Central memory CD8-positive, alpha-beta T cell (primary cell): ENCODE results near the gene CCDC9B.

Source experiments
- ATAC-seq: fragments of 150-1000 bp; cut with Tn5 transposase; replicated peaks from 2 replicates; pipeline ENCODE4 v1.10.0; 2022; ENCODE audit warnings: mild to moderate bottlenecking, moderate FRiP score, moderate number of reproducible peaks; ENCODE audit not compliant: poor library complexity, severe bottlenecking; ENCODE audit errors: extremely low read depth
- DNase-seq, 2 donors: peaks; one replicate each; pipeline ENCODE4 v3.0.0; 2021; ENCODE audit warnings: low spot score in 2 of 2
- H3K27ac Mint-ChIP-seq: one replicate; pipeline ENCODE4 v1.8.0; 2022; ENCODE audit warnings: low read depth, mild to moderate bottlenecking, moderate library complexity, mixed read lengths
- H3K27me3 Mint-ChIP-seq: one replicate; pipeline ENCODE4 v1.8.0; 2022; ENCODE audit warnings: mixed read lengths
- H3K36me3 Mint-ChIP-seq: one replicate; pipeline ENCODE4 v1.8.0; 2022; ENCODE audit warnings: mild to moderate bottlenecking, moderate library complexity, mixed read lengths; ENCODE audit not compliant: insufficient read depth
- H3K4me1 Mint-ChIP-seq: one replicate; pipeline ENCODE4 v1.8.0; 2022; ENCODE audit warnings: mixed read lengths
- H3K4me3 Mint-ChIP-seq: one replicate; pipeline ENCODE4 v1.8.0; 2022; ENCODE audit warnings: mild to moderate bottlenecking, moderate library complexity, mixed read lengths
- H3K9me3 Mint-ChIP-seq: one replicate; pipeline ENCODE4 v1.8.0; 2022; ENCODE audit warnings: mixed read lengths

CCDC9B gene

GRCh38 chr15:40302288-40302886 is 38.4 kb downstream of the CCDC9B start:
- H3K4me3 Mint-ChIP-seq = no peak overlapping the region
- peaks cover 42% of the 10 kb centered on the region for H3K4me1 Mint-ChIP-seq
- ATAC-seq (no peak), DNase-seq (no peak)
- no peak overlapping the region for H3K27ac Mint-ChIP-seq
- no peaks in the 10 kb centered on the region for H3K27me3 Mint-ChIP-seq
- H3K36me3 Mint-ChIP-seq = peaks cover 34% of the 10 kb centered on the region
- no peaks in the 10 kb centered on the region for H3K9me3 Mint-ChIP-seq

- Mint-ChIP-seq H3K27ac (no peak overlapping the region), H3K27me3 (no peaks in the 10 kb centered on the region), H3K4me3 (no peak overlapping the region), H3K36me3 (peaks cover 37% of the 10 kb centered on the region), H3K4me1 (peaks cover 37% of the 10 kb centered on the region), H3K9me3 (no peaks in the 10 kb centered on the region)
- no peak for ATAC-seq
- no peak for DNase-seq
Observed at GRCh38 chr15:40301467-40302179, 39.1 kb downstream of the CCDC9B start.

DNA sequence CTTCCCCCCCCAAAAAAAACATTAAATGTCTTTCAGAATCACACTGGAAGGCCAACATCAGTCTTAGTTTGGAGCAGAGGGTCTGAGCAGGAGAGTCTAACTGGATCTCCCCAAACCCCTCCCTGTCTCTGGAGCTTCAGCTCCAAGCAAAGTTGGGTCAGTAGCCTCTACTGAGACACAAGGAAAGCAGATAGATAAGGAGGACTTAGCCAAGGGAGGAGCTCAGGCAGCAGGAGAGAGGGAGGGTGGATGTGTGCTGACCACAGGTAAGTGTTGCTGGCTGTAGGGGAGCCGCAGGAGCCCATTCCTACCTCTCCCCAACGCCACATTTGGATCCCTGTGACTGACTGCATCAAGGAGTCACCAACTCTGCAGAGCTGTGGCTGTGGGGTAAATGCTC is 40.0 kb downstream of the CCDC9B start:
- DNase-seq (no peak), ATAC-seq (no peak)
- H3K4me1 Mint-ChIP-seq = peaks cover 29% of the 10 kb centered on the region
- no peaks in the 10 kb centered on the region for H3K27me3 Mint-ChIP-seq
- H3K27ac Mint-ChIP-seq = no peak overlapping the region
- H3K4me3 Mint-ChIP-seq = no peak overlapping the region
- no peaks in the 10 kb centered on the region for H3K9me3 Mint-ChIP-seq
- H3K36me3 Mint-ChIP-seq = peaks cover 37% of the 10 kb centered on the region

DNA sequence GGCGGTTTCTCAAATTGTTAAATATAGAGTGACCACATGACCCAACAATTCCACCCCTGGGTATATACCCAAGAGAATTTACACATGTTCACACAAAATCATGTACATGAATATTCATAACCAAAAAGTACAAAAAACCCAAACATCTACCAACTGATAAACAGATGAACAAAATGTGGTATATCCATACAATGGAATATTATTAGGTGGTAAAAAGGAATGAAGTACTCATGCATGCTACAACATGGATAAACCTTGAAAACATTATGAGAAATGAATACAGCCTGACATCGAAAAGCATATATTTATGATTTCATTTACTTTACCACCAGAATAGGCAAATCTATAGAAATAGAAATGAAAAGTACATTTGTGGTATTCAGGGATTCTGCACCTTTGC is 40.4 kb downstream of the CCDC9B start:
- no peaks in the 10 kb centered on the region for H3K9me3 Mint-ChIP-seq
- no peaks in the 10 kb centered on the region for H3K27me3 Mint-ChIP-seq
- peaks cover 26% of the 10 kb centered on the region for H3K4me1 Mint-ChIP-seq
- H3K4me3 Mint-ChIP-seq = no peak overlapping the region
- no peak for DNase-seq
- H3K36me3 Mint-ChIP-seq = peaks cover 37% of the 10 kb centered on the region
- no peak overlapping the region for H3K27ac Mint-ChIP-seq
- ATAC-seq = no peak

DNA sequence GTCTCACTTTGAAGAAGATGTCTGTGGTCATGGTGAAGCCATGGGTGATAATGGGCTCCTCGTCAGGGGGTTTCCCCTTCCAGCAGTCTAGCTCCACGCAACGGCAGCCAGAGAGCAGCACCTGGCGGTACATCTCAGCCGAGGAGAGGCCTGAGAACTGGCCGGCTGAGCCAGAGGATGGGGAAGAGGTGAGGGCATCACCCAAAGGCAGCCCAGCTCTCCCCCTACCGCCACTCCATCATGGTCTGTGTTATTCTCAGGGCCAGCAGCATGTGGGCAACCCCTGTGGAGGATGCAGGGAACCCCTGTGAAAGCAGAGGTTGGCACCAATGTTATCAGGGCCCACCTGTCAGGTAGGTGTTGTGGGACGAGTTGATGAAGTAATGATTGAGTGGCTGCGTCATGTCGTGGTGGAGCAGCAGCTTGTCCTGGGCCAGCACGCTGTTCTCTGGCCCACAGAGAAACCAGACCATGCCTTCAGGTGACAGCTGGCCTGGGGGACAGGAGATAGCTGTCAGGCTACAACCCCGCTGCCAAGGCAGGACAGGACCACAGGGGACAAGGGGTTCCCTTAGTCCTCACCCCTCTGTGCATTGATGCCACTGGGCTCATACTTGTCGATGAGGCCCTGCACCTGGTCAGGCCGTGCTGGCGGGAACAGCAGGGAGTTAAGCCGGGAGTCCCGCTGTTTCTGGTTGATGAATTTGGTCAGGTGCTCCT is 42.4 kb downstream of the CCDC9B start:
- peaks cover 40% of the 10 kb centered on the region for H3K36me3 Mint-ChIP-seq
- H3K27me3 Mint-ChIP-seq = no peaks in the 10 kb centered on the region
- H3K4me3 Mint-ChIP-seq = no peak overlapping the region
- H3K4me1 Mint-ChIP-seq = peaks cover 6% of the 10 kb centered on the region
- DNase-seq (no peak), ATAC-seq (no peak)
- no peak overlapping the region for H3K27ac Mint-ChIP-seq
- no peaks in the 10 kb centered on the region for H3K9me3 Mint-ChIP-seq

DNA sequence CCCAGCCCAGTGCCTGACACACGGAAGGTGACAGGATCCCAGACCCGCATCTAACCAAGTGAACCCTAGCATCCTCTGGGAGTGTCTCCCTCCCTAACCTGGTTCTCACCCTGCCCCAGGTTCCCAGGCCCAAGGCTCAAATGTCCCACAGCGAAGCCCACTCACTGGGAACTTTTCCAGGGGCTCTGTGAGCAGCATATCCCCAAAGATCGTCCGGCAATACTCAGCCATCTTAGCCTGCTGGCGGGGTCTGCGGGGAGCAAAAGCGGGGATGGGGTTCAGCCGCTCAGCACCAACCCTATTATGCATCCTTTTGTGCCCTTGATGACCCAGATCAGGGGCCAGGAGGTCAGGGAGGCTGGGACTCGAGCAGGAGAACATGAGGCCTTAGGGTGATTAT is 43.4 kb downstream of the CCDC9B start:
- DNase-seq = no peak
- Mint-ChIP-seq H3K27ac (peak overlapping the region; percentile 15), H3K27me3 (no peaks in the 10 kb centered on the region), H3K9me3 (no peaks in the 10 kb centered on the region), H3K4me3 (no peak overlapping the region), H3K36me3 (peaks cover 35% of the 10 kb centered on the region), H3K4me1 (peaks cover 5% of the 10 kb centered on the region)
- no peak for ATAC-seq

GRCh38 chr15:40296561-40297230 is 44.0 kb downstream of the CCDC9B start:
- H3K36me3 Mint-ChIP-seq = peaks cover 33% of the 10 kb centered on the region
- no peak overlapping the region for H3K27ac Mint-ChIP-seq
- H3K4me1 Mint-ChIP-seq = peaks cover 5% of the 10 kb centered on the region
- no peaks in the 10 kb centered on the region for H3K9me3 Mint-ChIP-seq
- DNase-seq (no peak), ATAC-seq (no peak)
- H3K27me3 Mint-ChIP-seq = no peaks in the 10 kb centered on the region
- H3K4me3 Mint-ChIP-seq = no peak overlapping the region

DNA sequence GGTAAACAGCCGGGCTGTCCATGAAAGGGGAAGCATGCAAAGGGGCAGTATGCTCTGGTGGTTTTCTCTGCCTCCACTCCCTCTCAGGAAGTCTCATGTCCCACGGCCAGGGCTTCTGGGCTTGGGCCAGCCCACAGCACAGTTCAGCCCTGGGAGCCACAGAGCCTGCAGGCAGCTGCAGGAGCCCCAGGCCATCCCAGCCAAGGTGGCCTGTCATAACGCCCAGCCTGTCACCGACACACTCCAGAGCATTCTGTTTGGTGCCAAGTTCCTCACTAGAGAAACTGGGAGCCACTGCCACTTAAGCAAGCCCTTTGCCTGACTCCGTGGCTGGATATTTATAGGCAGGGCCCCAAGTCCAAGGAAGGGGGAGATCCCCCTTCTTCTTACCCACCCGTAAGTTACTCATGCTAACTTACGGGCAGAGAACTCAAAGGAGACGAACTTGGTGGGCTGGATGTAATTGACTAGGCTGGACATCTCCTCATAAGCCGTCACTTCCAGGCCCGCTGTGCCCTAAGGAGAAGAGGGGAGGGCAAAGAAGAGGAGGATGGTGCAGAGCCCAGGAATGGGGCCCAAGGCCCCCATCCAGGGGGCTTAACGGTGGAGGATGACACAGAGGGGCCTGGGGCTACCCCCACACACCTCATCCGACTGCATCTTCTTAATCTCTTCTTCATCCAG is 44.7 kb downstream of the CCDC9B start:
- no peaks in the 10 kb centered on the region for H3K9me3 Mint-ChIP-seq
- no peaks in the 10 kb centered on the region for H3K27me3 Mint-ChIP-seq
- DNase-seq (no peak), ATAC-seq (no peak)
- H3K36me3 Mint-ChIP-seq = peaks cover 32% of the 10 kb centered on the region
- H3K4me3 Mint-ChIP-seq = no peak overlapping the region
- H3K27ac Mint-ChIP-seq = no peak overlapping the region
- peaks cover 5% of the 10 kb centered on the region for H3K4me1 Mint-ChIP-seq

DNA sequence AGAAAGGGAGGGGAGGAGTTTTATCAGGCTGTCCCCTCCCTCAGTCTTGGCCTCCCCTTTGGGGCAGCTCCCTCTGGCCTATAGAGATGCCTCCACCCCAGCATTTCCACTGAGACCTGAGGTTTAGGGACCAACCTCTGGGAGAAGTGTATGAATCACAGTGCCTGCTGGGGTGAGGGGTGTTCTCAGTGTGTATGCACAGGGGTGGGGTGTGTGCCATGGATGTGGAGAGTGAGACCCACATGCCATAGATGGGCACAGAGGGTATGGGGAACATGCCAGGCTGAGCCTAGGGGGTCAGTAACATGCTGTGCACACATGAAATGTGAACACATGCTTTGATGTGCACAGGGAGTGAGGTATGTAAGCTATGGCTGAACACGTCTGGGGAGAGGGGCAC is 45.4 kb downstream of the CCDC9B start:
- DNase-seq (no peak), ATAC-seq (no peak)
- H3K4me3 Mint-ChIP-seq = no peak overlapping the region
- no peaks in the 10 kb centered on the region for H3K4me1 Mint-ChIP-seq
- no peak overlapping the region for H3K27ac Mint-ChIP-seq
- H3K27me3 Mint-ChIP-seq = no peaks in the 10 kb centered on the region
- H3K9me3 Mint-ChIP-seq = no peaks in the 10 kb centered on the region
- peaks cover 24% of the 10 kb centered on the region for H3K36me3 Mint-ChIP-seq

- Mint-ChIP-seq H3K4me3 (no peak overlapping the region), H3K4me1 (no peaks in the 10 kb centered on the region), H3K27me3 (no peaks in the 10 kb centered on the region), H3K27ac (no peak overlapping the region), H3K9me3 (no peaks in the 10 kb centered on the region), H3K36me3 (peaks cover 23% of the 10 kb centered on the region)
- DNase-seq (no peak), ATAC-seq (no peak)
Observed at GRCh38 chr15:40293905-40294895, 46.5 kb downstream of the CCDC9B start.

GRCh38 chr15:40293006-40293405 is 47.7 kb downstream of the CCDC9B start:
- DNase-seq (no peak), ATAC-seq (no peak)
- Mint-ChIP-seq H3K4me1 (no peaks in the 10 kb centered on the region), H3K4me3 (no peak overlapping the region), H3K9me3 (no peaks in the 10 kb centered on the region), H3K27ac (no peak overlapping the region), H3K27me3 (no peaks in the 10 kb centered on the region), H3K36me3 (peaks cover 18% of the 10 kb centered on the region)
